Fibroblast of the conjunctiva (primary cell): Measurements from ENCODE around the gene PTGER1.

ENCODE experiments used
- DNase-seq: peaks from one replicate; pipeline ENCODE4 v3.0.0-alpha.2; 2010; ENCODE audit warnings: low read depth

The PTGER1 gene

GRCh38 chr19:14441041-14441938, 33.9 kb downstream of the PTGER1 start:
- DNase-seq, result no peak

DNA sequence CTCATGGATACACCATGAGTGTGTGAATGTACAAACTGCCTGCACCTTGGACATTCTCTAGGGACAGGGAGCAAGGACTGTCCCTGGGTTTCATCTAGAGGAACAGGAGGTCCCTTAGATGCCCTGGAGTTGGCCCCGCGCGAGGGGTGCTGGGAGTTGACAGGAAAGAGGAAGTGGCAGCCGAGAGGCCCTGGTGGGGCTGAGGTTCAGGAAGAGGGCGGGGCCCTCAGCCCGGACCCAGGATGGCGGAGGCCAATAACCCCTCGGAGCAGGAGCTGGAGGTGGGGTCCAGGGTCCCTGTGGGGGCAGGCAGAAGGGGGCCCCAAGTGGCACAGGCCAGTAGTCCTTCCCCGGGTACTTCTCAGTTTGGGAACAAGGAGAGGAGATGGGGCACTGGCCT, 35.1 kb downstream of the PTGER1 start:
- no peak for DNase-seq

GRCh38 chr19:14439014-14439413, 36.1 kb downstream of the PTGER1 start:
- DNase-seq, result no peak

DNA sequence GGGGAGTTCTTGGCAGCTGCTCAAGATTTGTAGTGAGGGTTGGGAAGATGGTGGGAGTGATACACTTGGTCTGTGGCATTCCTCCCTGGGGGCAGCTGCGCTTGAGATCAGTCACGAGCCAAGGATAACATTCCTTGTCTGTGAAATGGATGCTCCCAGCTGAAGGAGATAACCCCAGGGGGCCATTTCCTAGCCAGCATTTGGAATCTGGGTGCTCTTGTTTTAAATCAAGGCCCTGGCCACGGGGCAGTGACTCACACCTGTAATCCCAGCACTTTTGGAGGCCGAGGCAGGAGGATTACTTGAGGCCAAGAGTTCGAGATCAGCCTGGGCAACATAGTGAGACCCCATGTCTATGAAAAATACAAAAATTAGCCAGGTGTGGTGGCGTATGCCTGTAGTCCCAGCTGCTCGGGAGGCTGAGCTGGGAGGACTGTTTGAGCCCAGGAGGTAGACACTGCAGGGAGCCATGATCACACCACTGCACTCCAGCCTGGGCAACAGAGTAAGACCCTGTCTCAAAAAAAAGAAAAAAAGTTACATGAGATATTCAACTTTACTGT, 37.5 kb downstream of the PTGER1 start:
- no peak for DNase-seq

GRCh38 chr19:14435320-14436050, 39.7 kb downstream of the PTGER1 start:
- no peak for DNase-seq

- peak; percentile 53 for DNase-seq
Observed at GRCh38 chr19:14434543-14435319, 40.4 kb downstream of the PTGER1 start.

- no peak for DNase-seq
Observed at GRCh38 chr19:14433554-14434501, 41.3 kb downstream of the PTGER1 start.

- no peak for DNase-seq
Observed at GRCh38 chr19:14432791-14433553, 42.2 kb downstream of the PTGER1 start, which contains the start of gene PKN1. Gene PKN1 (plus strand): TSS chr19:14433306. CDS start chr19:14433522, 216 bp downstream.

DNA sequence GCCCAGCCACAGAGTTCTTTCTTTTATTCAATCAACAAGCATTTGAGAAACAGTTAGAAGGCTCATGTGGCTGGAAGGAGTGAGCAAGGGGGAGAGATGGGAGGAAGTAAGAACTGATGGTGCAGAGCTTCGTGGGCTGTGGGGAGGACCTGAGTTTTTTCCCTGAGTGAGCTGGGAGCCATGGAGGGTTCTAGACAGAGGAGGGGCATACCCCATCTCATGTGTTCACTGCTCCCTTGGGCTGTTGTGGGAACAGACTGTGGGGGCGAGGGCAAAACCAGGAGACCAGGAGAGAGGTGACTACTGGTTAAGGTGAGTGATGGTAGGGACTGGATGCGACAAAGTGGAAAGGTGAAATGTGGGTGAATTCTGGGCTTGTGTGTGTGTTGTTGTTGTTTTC, 44.4 kb downstream of the PTGER1 start:
- DNase-seq, result no peak

GRCh38 chr19:14428882-14429416, 46.2 kb downstream of the PTGER1 start:
- no peak for DNase-seq

DNA sequence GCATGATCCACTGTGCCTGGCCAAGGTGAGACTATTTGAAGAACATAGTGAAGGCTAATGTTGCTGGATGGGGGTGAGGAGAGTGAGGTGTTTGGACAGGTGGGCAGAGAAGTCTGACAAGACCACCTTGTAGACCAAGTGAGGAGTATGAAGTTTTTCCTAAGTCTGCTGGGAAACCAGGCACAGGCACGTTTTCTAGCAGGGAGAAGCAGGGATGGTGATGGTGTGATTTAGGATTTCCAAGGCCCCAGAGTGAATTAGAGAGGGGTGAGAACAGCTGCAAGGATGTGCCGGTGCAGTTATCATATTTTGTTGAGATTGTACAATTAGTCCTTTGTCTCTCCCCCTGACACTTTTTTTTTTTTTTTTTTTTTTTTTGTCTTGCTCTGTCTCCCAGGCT, 47.7 kb downstream of the PTGER1 start:
- DNase-seq, result no peak

- DNase-seq, result no peak
Observed at GRCh38 chr19:14425696-14426138, 49.4 kb downstream of the PTGER1 start.
